HepG2 (cell line): ENCODE results near the gene DNAAF1. TPM values are rescaled to one million over a fixed set of nuclear protein-coding genes. Genes with fewer than 3 reads are reported as not detected.

Source experiments
- ARNT2 ChIP-seq: sonication (generic); formaldehyde crosslinking; IDR thresholded peaks from 2 replicates; pipeline ENCODE4 v1.8.0; 2022; ENCODE audit warnings: mild to moderate bottlenecking, low read depth, missing genetic modification reagents, moderate library complexity
- DMAP1 ChIP-seq: IDR thresholded peaks from 2 replicates; pipeline ENCODE4 v1.6.1; 2016
- GABPA ChIP-seq, 2 experiments: IDR thresholded peaks; 2 replicates each; pipeline ENCODE4 v1.6.1; 2011 to 2016; ENCODE audit warnings: low read depth in 2 of 2, low read length in 1 of 2, missing biosample characterization in 1 of 2, missing genetic modification characterization in 1 of 2
- HDAC6 ChIP-seq: fragments of 200-600 bp; sonication (generic); IDR thresholded peaks from 2 replicates; pipeline ENCODE4 v1.7.0; 2017; ENCODE audit warnings: mild to moderate bottlenecking, antibody characterized with exemption, low read length, low read depth
- HNRNPL ChIP-seq: fragments of 200-400 bp; formaldehyde crosslinking; IDR thresholded peaks from 2 replicates; pipeline ENCODE4 v1.6.1; 2017; ENCODE audit warnings: mild to moderate bottlenecking, low read depth, low read length
- MBNL3 ChIP-seq: fragments of 250-450 bp; sonication (Bioruptor Pico); conservative IDR thresholded peaks from 2 replicates; pipeline ENCODE4 v1.8.0; 2022; ENCODE audit warnings: mild to moderate bottlenecking, inconsistent platforms
- MEIS2 ChIP-seq: sonication (generic); formaldehyde crosslinking; IDR thresholded peaks from 2 replicates; pipeline ENCODE4 v1.9.0; 2021; ENCODE audit warnings: mild to moderate bottlenecking, missing genetic modification reagents
- PAXIP1 ChIP-seq: sonication (generic); formaldehyde crosslinking; conservative IDR thresholded peaks from 2 replicates; pipeline ENCODE4 v1.4.0; 2020; ENCODE audit warnings: mild to moderate bottlenecking, missing genetic modification reagents, moderate library complexity
- PRMT3 ChIP-seq: sonication (generic); formaldehyde crosslinking; IDR thresholded peaks from 2 replicates; pipeline ENCODE4 v1.8.1; 2022; ENCODE audit warnings: low read depth, mild to moderate bottlenecking, moderate library complexity, missing genetic modification reagents, borderline replicate concordance
- RFX3 ChIP-seq: IDR thresholded peaks from 2 replicates; pipeline ENCODE4 v1.6.1; 2016; ENCODE audit warnings: missing biosample characterization, missing genetic modification reagents
- SIX4 ChIP-seq: sonication (generic); formaldehyde crosslinking; IDR thresholded peaks from 2 replicates; pipeline ENCODE4 v1.4.0; 2020; ENCODE audit warnings: missing genetic modification reagents
- SYNCRIP ChIP-seq: fragments of 200-400 bp; formaldehyde crosslinking; IDR thresholded peaks from 2 replicates; pipeline ENCODE4 v1.6.1; 2018; ENCODE audit warnings: mild to moderate bottlenecking, low read depth, low read length; ENCODE audit not compliant: insufficient read depth
- TEAD2 ChIP-seq: sonication (generic); formaldehyde crosslinking; IDR thresholded peaks from 2 replicates; pipeline ENCODE4 v1.9.0; 2021; ENCODE audit warnings: missing genetic modification reagents
- ZMYM3 ChIP-seq: sonication (generic); formaldehyde crosslinking; IDR thresholded peaks from 2 replicates; pipeline ENCODE4 v1.5.1; 2020; ENCODE audit warnings: mild to moderate bottlenecking, missing genetic modification reagents
- ZNF232 ChIP-seq: sonication (generic); formaldehyde crosslinking; IDR thresholded peaks from 2 replicates; pipeline ENCODE4 v1.4.0; 2020; ENCODE audit warnings: missing genetic modification reagents, borderline replicate concordance
- ZNF292 ChIP-seq: sonication (generic); formaldehyde crosslinking; IDR thresholded peaks from 2 replicates; pipeline ENCODE4 v1.8.1; 2022; ENCODE audit warnings: mild to moderate bottlenecking, low read depth, missing genetic modification reagents, borderline replicate concordance
- ZNF569 ChIP-seq: sonication (generic); formaldehyde crosslinking; IDR thresholded peaks from 2 replicates; pipeline ENCODE4 v1.5.0; 2020; ENCODE audit warnings: mild to moderate bottlenecking, missing genetic modification reagents, moderate library complexity, borderline replicate concordance
- ZNF598 ChIP-seq: sonication (generic); formaldehyde crosslinking; IDR thresholded peaks from 2 replicates; pipeline ENCODE4 v1.5.1; 2020; ENCODE audit warnings: mild to moderate bottlenecking, missing genetic modification reagents, borderline replicate concordance
- ZNF629 ChIP-seq: sonication (generic); formaldehyde crosslinking; conservative IDR thresholded peaks from 2 replicates; pipeline ENCODE4 v1.5.0; 2020; ENCODE audit warnings: missing genetic modification reagents
- ZNF672 ChIP-seq: sonication (generic); formaldehyde crosslinking; IDR thresholded peaks from 2 replicates; pipeline ENCODE4 v1.8.1; 2022; ENCODE audit warnings: missing genetic modification reagents
- polyA plus RNA-seq, 8 experiments: library from polyadenylated mRNA; depleted of rRNA in 3 of 8; stranded (reverse) in 7 of 8; unstranded in 1 of 8; fragments of >200 nt; fragmentation: Illumina TruSeq in 4 of 8; extraction: Trizol in 4 of 8; gene quantifications; 2 replicates each; pipeline versions ENCODE4 v1.2.1 to v1.2.3, GENCODE V29; 2011 to 2016; ENCODE audit warnings: low read depth in 4 of 8, missing spikeins in 1 of 8, mixed read lengths in 1 of 8; ENCODE audit not compliant: insufficient read depth in 1 of 8
- total RNA-seq, 5 experiments: library from RNA; depleted of rRNA; stranded (reverse); fragments of >200 nt; fragmentation: Illumina TruSeq; extraction: Trizol; gene quantifications; 2 replicates each; pipeline ENCODE4 v1.2.3, GENCODE V29; 2016; ENCODE audit warnings: low read depth in 1 of 5
- TF ChIP-seq, protein P1 (sequence below): sonication (generic); formaldehyde crosslinking; IDR thresholded peaks from 2 replicates; pipeline ENCODE4 v1.4.0; 2020; ENCODE audit warnings: missing genetic modification reagents, borderline replicate concordance
- TF ChIP-seq, protein P2 (sequence below): sonication (generic); formaldehyde crosslinking; IDR thresholded peaks from 2 replicates; pipeline ENCODE4 v1.4.0; 2020; ENCODE audit warnings: mild to moderate bottlenecking, missing genetic modification reagents
- TF ChIP-seq, protein P3 (sequence below): sonication (generic); formaldehyde crosslinking; IDR thresholded peaks from 2 replicates; pipeline ENCODE4 v1.4.0; 2020; ENCODE audit warnings: low read depth, mild to moderate bottlenecking, missing genetic modification reagents

Gene DNAAF1
- total and polyA plus RNA-seq, 2 of the 13 experiments (the other 11 are each of a cell fraction or from before 2014, with no cell fraction given) = 0.04 TPM; not detected in 1

DNA sequence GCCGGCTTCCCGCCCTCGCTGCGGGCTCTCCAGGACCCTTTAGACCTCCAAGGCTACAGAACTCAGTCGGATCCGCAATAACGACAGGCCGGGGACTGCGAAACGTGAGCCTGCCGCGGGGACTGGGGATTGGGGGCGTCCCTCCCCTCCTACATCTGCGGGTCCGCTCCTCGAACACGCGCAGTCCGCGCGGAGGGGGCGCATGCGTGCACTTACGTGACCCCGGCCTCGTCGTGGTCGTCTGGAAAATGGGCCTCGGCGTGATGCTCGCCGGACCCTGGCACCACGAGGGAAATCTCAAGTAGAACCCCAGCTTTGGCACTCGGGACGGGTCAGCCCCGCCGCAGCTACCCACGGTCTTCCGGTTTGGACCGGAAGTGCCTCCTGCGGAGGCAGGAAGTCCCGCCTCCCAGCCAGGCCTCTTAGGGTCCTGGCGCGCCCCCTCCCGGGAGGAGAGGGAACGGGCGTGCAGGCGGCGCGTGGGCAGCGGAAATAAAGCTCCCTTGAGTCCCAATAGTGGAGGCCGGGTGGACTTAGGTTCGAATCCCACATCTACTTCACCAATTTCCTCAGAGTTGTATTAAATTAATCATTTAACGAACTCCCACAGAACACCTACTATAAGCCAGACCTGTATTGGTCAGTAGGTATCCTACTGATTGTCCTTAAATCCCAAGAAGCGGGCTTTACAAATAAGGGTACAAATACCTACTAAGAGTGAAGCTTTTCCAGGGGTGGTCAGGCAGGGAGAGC, 41.8 kb downstream of the DNAAF1 start, which contains the start of gene TAF1C (continued):
- TF ChIP-seq, protein P1, sequence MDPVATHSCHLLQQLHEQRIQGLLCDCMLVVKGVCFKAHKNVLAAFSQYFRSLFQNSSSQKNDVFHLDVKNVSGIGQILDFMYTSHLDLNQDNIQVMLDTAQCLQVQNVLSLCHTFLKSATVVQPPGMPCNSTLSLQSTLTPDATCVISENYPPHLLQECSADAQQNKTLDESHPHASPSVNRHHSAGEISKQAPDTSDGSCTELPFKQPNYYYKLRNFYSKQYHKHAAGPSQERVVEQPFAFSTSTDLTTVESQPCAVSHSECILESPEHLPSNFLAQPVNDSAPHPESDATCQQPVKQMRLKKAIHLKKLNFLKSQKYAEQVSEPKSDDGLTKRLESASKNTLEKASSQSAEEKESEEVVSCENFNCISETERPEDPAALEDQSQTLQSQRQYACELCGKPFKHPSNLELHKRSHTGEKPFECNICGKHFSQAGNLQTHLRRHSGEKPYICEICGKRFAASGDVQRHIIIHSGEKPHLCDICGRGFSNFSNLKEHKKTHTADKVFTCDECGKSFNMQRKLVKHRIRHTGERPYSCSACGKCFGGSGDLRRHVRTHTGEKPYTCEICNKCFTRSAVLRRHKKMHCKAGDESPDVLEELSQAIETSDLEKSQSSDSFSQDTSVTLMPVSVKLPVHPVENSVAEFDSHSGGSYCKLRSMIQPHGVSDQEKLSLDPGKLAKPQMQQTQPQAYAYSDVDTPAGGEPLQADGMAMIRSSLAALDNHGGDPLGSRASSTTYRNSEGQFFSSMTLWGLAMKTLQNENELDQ = no peak
- TF ChIP-seq SIX4 (CRISPR knock-in tag) (0 out of 2 replicates have a peak, but pooled peaks have one; percentile 64), MBNL3 (no peak), GABPA (IDR thresholded peaks at IDR 0.05; ENCODE audit: low read depth, low read length) (peak; percentile 96), GABPA (CRISPR knock-in tag; IDR thresholded peaks at IDR 0.05; ENCODE audit: low read depth) (peak; percentile 100), TEAD2 (CRISPR knock-in tag) (peak; percentile 49; the same call in 1 of the 2 replicates), ZNF232 (CRISPR knock-in tag) (no peak; the same call in 1 of the 2 replicates), RFX3 (no peak), ARNT2 (peak; percentile 81; the same call in 1 of the 2 replicates), PRMT3 (CRISPR knock-in tag) (no peak), MEIS2 (CRISPR knock-in tag) (peak; percentile 61), DMAP1 (peak; percentile 88), HDAC6 (no peak), PAXIP1 (0 out of 2 replicates have a peak, but pooled peaks have one; percentile 35), ZNF629 (CRISPR knock-in tag) (peak; percentile 86), SYNCRIP (no peak), ZNF598 (CRISPR knock-in tag) (peak; percentile 12; the same call in 1 of the 2 replicates), ZNF292 (CRISPR knock-in tag) (peak; percentile 62; the same call in 1 of the 2 replicates), ZNF569 (CRISPR knock-in tag) (no peak), ZMYM3 (peak; percentile 71), HNRNPL (peak; percentile 69; the same call in 1 of the 2 replicates), ZNF672 (no peak)
- TF ChIP-seq, protein P2, sequence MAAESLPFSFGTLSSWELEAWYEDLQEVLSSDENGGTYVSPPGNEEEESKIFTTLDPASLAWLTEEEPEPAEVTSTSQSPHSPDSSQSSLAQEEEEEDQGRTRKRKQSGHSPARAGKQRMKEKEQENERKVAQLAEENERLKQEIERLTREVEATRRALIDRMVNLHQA = no peak
- TF ChIP-seq, protein P3, sequence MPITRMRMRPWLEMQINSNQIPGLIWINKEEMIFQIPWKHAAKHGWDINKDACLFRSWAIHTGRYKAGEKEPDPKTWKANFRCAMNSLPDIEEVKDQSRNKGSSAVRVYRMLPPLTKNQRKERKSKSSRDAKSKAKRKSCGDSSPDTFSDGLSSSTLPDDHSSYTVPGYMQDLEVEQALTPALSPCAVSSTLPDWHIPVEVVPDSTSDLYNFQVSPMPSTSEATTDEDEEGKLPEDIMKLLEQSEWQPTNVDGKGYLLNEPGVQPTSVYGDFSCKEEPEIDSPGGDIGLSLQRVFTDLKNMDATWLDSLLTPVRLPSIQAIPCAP (CRISPR knock-in tag) = no peak
